Fibroblast of villous mesenchyme (primary cell): ENCODE results near the gene SOX6. TPM values are rescaled to one million over a fixed set of nuclear protein-coding genes. Genes with fewer than 3 reads are reported as not detected.

Experiments used
- DNase-seq: peaks from one replicate; pipeline ENCODE4 v3.0.0-alpha.2; 2010; ENCODE audit warnings: low read depth
- H3K4me3 ChIP-seq: 2 replicates; pipeline ENCODE4 v1.5.1; 2011; ENCODE audit warnings: low read depth, mild to moderate bottlenecking, low read length
- CTCF ChIP-seq: IDR thresholded peaks from 2 replicates; pipeline ENCODE4 v1.5.1; 2012; ENCODE audit warnings: low read depth, mild to moderate bottlenecking, low read length; ENCODE audit not compliant: insufficient read depth
- total RNA-seq: library from RNA; depleted of rRNA; stranded (reverse); fragments of >200 nt; gene quantifications from 2 replicates; pipeline ENCODE4 v1.2.3, GENCODE V29; 2012

The SOX6 gene
- total RNA-seq, 1 donor, result 22.0 TPM

GRCh38 chr11:15918674-15919073, 437.7 kb downstream of the SOX6 start:
- DNase-seq, result no peak
- no peak overlapping the region for H3K4me3 ChIP-seq
- TF ChIP-seq CTCF, result no peak

GRCh38 chr11:15918212-15918611, 438.1 kb downstream of the SOX6 start:
- TF ChIP-seq CTCF, result no peak
- no peak for DNase-seq

More at GRCh38 chr11:15918212-15918611, 438.1 kb downstream of the SOX6 start:
- no peak overlapping the region for H3K4me3 ChIP-seq
